Left cardiac atrium (tissue), 4 donors: ENCODE results near the gene PRSS16. TPM values are rescaled to one million over a fixed set of nuclear protein-coding genes. Genes with fewer than 3 reads are reported as not detected.
"Not testable (repeated sequence)": the region's sequence is repeated elsewhere in the genome, so short reads cannot be mapped to it uniquely, and the experiment has no call there.

Experiments
- ATAC-seq, 2 donors: fragments of 200-7000 bp; cut with Tn5 transposase; one replicate each; pipeline ENCODE4 v1.9.1; 2020; ENCODE audit warnings: mild to moderate bottlenecking in 2 of 2, moderate library complexity in 2 of 2
- DNase-seq: peaks from one replicate; pipeline ENCODE4 v3.0.0-alpha.2; 2020
- intact Hi-C, 2 donors: fragments of 100-400 bp; cut with DNase I; formaldehyde crosslinking; loops; one replicate each; pipeline versions ENCODE4 v1.14.1 to v1.15.1; 2022 to 2023
- total RNA-seq, 2 donors: library from RNA; stranded (reverse); fragmentation: NEBNext Ultra II Directional; extraction: Animal tissue kit (Norgen Biotek cat#: 25700); gene quantifications; one replicate each; pipeline ENCODE4 v1.2.1, GENCODE V29; 2021
- donor health status: DM: no; HTN: yes; CAD: no.
- donor health status: DM: no; HTN: yes; CAD: no; lungs with severe emphysema.
- donor health status: DM: yes; HTN: yes; CAD: no.
- donor health status: Dilated cardiomyopathy.

Gene PRSS16
- total RNA-seq, 2 donors from 2014 or later, result 0.31 to 0.88 TPM

- no peak for DNase-seq
- no peak for ATAC-seq
- intact Hi-C loops, result no loop called here
Measured at GRCh38 chr6:27239258-27239657, 8.2 kb upstream of the PRSS16 start.

- ATAC-seq (no peak), DNase-seq (no peak)
- intact Hi-C loops, result no loop called here
Measured at GRCh38 chr6:27241443-27241842, 6.1 kb upstream of the PRSS16 start.

- intact Hi-C loops, result no loop called here
- no peak for ATAC-seq
- no peak for DNase-seq
Measured at GRCh38 chr6:27242589-27243265, 4.8 kb upstream of the PRSS16 start.

GRCh38 chr6:27248783-27249182 is 1.3 kb downstream of the PRSS16 start:
- intact Hi-C loops, result no loop called here
- ATAC-seq (no peak), DNase-seq (no peak)

- ATAC-seq (no peak), DNase-seq (no peak)
- intact Hi-C loops, result no loop called here
Measured at GRCh38 chr6:27250277-27251111, 3.0 kb downstream of the PRSS16 start.

- peak; percentile 75 for DNase-seq
Measured at GRCh38 chr6:27251112-27251605, 3.7 kb downstream of the PRSS16 start.

GRCh38 chr6:27251606-27252251 is 4.2 kb downstream of the PRSS16 start:
- intact Hi-C loops, result no loop called here
- ATAC-seq (peak; percentile 86 to 96), DNase-seq (peak; percentile 47)

More at GRCh38 chr6:27251112-27251605, 3.7 kb downstream of the PRSS16 start:
- intact Hi-C loops, result no loop called here
- peak; percentile 85 to 98 for ATAC-seq

- DNase-seq (no peak), ATAC-seq (no peak)
- intact Hi-C loops, result no loop called here
Measured at GRCh38 chr6:27254566-27254965, 7.1 kb downstream of the PRSS16 start.

- intact Hi-C loops, result no loop called here
- DNase-seq (no peak), ATAC-seq (no peak)
Measured at GRCh38 chr6:27255866-27256265, 8.4 kb downstream of the PRSS16 start.

- no peak for ATAC-seq
- intact Hi-C loops, result no loop called here
Measured at GRCh38 chr6:27260369-27260768, 12.9 kb downstream of the PRSS16 start.

GRCh38 chr6:27260836-27261375 is 13.4 kb downstream of the PRSS16 start:
- no peak for DNase-seq
- intact Hi-C loops, result no loop called here

More at GRCh38 chr6:27260369-27260768, 12.9 kb downstream of the PRSS16 start:
- no peak for DNase-seq

GRCh38 chr6:27263886-27264285 is 16.4 kb downstream of the PRSS16 start:
- DNase-seq (no peak), ATAC-seq (no peak)
- intact Hi-C loops, result no loop called here

More at GRCh38 chr6:27260836-27261375, 13.4 kb downstream of the PRSS16 start:
- no peak for ATAC-seq

GRCh38 chr6:27267003-27267402 is 19.5 kb downstream of the PRSS16 start:
- ATAC-seq, DNase-seq, intact Hi-C loops: not testable (repeated sequence)

- ATAC-seq, result no peak
- intact Hi-C loops, result no loop called here
- no peak for DNase-seq
Measured at GRCh38 chr6:27267857-27268434, 20.4 kb downstream of the PRSS16 start.

- ATAC-seq (no peak), DNase-seq (no peak)
- intact Hi-C loops, result no loop called here
Measured at GRCh38 chr6:27268803-27269202, 21.3 kb downstream of the PRSS16 start.

- no peak for DNase-seq
- intact Hi-C loops, result no loop called here
- ATAC-seq, result no peak
Measured at GRCh38 chr6:27273783-27274182, 26.3 kb downstream of the PRSS16 start.

- no peak for DNase-seq
- ATAC-seq, result no peak
- intact Hi-C loops, result no loop called here
Measured at GRCh38 chr6:27275025-27275956, 27.8 kb downstream of the PRSS16 start.

GRCh38 chr6:27279513-27280063 is 32.1 kb downstream of the PRSS16 start:
- ATAC-seq, result no peak
- no peak for DNase-seq
- intact Hi-C loops, result no loop called here
